Stimulated activated CD8-positive, alpha-beta memory T cell treated with anti-CD3 and anti-CD28 coated beads, Interleukin-12 subunit alpha, Interleukin-12 subunit beta, amount 100 ng/mL, for 24 hours (primary cell): ENCODE data around the gene TGM1.

Experiments
- DNase-seq: peaks from one replicate; pipeline ENCODE4 v3.0.0-alpha.2; 2020; ENCODE audit errors: extremely low read depth

TGM1 gene

GRCh38 chr14:24292118-24292807, 29.3 kb upstream of the TGM1 start:
- DNase-seq = no peak

GRCh38 chr14:24291446-24292117, 28.6 kb upstream of the TGM1 start:
- no peak for DNase-seq

- no peak for DNase-seq
Measured at GRCh38 chr14:24290746-24291145, 27.8 kb upstream of the TGM1 start.

GRCh38 chr14:24289649-24290280, 26.8 kb upstream of the TGM1 start:
- DNase-seq = no peak

GRCh38 chr14:24286996-24287395, 24.0 kb upstream of the TGM1 start:
- DNase-seq = no peak

- no peak for DNase-seq
Measured at GRCh38 chr14:24285351-24285750, 22.4 kb upstream of the TGM1 start.

GRCh38 chr14:24284501-24285035, 21.6 kb upstream of the TGM1 start:
- DNase-seq = no peak

- no peak for DNase-seq
Measured at GRCh38 chr14:24283796-24284460, 21.0 kb upstream of the TGM1 start.

GRCh38 chr14:24282736-24283135, 19.8 kb upstream of the TGM1 start:
- DNase-seq = no peak

GRCh38 chr14:24281636-24282035, 18.7 kb upstream of the TGM1 start:
- no peak for DNase-seq

GRCh38 chr14:24280797-24281460, 18.0 kb upstream of the TGM1 start:
- no peak for DNase-seq

- DNase-seq = no peak
Measured at GRCh38 chr14:24279301-24280186, 16.6 kb upstream of the TGM1 start.

GRCh38 chr14:24278424-24278823, 15.4 kb upstream of the TGM1 start:
- DNase-seq = no peak

GRCh38 chr14:24277606-24278321, 14.8 kb upstream of the TGM1 start:
- no peak for DNase-seq

- no peak for DNase-seq
Measured at GRCh38 chr14:24277071-24277470, 14.1 kb upstream of the TGM1 start.

- DNase-seq = no peak
Measured at GRCh38 chr14:24274101-24274543, 11.1 kb upstream of the TGM1 start.

- DNase-seq = no peak
Measured at GRCh38 chr14:24273422-24273998, 10.5 kb upstream of the TGM1 start.

GRCh38 chr14:24272467-24272866, 9.5 kb upstream of the TGM1 start:
- DNase-seq = no peak

GRCh38 chr14:24271834-24272263, 8.9 kb upstream of the TGM1 start:
- DNase-seq = no peak
